ENCODE data around the gene BCR. TPM values are rescaled to one million over a fixed set of nuclear protein-coding genes. Genes with fewer than 3 reads are reported as not detected.

The BCR gene
- polyA plus RNA-seq, 1 donor from 2014 or later: 57.5 TPM

- no peaks in the 10 kb centered on the region for H3K9me3 ChIP-seq (ENCODE audit: low read length)
- no peaks in the 10 kb centered on the region for H3K79me2 ChIP-seq (replicated peaks; ENCODE audit: insufficient read depth, low read length)
- no peaks in the 10 kb centered on the region for H3K9me2 ChIP-seq (ENCODE audit: insufficient read depth, low read length)
- no peaks in the 10 kb centered on the region for H3F3A ChIP-seq (ENCODE audit: insufficient read depth, low read length, poor library complexity, severe bottlenecking)
- TF ChIP-seq TAF1 (IDR thresholded peaks at IDR 0.05; ENCODE audit: low read depth): no peak
- TF ChIP-seq POLR2AphosphoS5 (IDR thresholded peaks at IDR 0.05): no peak
- TF ChIP-seq, protein P1, sequence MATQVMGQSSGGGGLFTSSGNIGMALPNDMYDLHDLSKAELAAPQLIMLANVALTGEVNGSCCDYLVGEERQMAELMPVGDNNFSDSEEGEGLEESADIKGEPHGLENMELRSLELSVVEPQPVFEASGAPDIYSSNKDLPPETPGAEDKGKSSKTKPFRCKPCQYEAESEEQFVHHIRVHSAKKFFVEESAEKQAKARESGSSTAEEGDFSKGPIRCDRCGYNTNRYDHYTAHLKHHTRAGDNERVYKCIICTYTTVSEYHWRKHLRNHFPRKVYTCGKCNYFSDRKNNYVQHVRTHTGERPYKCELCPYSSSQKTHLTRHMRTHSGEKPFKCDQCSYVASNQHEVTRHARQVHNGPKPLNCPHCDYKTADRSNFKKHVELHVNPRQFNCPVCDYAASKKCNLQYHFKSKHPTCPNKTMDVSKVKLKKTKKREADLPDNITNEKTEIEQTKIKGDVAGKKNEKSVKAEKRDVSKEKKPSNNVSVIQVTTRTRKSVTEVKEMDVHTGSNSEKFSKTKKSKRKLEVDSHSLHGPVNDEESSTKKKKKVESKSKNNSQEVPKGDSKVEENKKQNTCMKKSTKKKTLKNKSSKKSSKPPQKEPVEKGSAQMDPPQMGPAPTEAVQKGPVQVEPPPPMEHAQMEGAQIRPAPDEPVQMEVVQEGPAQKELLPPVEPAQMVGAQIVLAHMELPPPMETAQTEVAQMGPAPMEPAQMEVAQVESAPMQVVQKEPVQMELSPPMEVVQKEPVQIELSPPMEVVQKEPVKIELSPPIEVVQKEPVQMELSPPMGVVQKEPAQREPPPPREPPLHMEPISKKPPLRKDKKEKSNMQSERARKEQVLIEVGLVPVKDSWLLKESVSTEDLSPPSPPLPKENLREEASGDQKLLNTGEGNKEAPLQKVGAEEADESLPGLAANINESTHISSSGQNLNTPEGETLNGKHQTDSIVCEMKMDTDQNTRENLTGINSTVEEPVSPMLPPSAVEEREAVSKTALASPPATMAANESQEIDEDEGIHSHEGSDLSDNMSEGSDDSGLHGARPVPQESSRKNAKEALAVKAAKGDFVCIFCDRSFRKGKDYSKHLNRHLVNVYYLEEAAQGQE (IDR thresholded peaks at IDR 0.05; ENCODE audit: borderline replicate concordance): no peak
- TF ChIP-seq EZH2 (IDR thresholded peaks at IDR 0.05; ENCODE audit: borderline replicate concordance, insufficient read depth, low read length, poor library complexity, severe bottlenecking): no peak
- TF ChIP-seq, protein P2, sequence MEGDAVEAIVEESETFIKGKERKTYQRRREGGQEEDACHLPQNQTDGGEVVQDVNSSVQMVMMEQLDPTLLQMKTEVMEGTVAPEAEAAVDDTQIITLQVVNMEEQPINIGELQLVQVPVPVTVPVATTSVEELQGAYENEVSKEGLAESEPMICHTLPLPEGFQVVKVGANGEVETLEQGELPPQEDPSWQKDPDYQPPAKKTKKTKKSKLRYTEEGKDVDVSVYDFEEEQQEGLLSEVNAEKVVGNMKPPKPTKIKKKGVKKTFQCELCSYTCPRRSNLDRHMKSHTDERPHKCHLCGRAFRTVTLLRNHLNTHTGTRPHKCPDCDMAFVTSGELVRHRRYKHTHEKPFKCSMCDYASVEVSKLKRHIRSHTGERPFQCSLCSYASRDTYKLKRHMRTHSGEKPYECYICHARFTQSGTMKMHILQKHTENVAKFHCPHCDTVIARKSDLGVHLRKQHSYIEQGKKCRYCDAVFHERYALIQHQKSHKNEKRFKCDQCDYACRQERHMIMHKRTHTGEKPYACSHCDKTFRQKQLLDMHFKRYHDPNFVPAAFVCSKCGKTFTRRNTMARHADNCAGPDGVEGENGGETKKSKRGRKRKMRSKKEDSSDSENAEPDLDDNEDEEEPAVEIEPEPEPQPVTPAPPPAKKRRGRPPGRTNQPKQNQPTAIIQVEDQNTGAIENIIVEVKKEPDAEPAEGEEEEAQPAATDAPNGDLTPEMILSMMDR (IDR thresholded peaks at IDR 0.05; ENCODE audit: poor library complexity, severe bottlenecking): no peak
- no peak for TF ChIP-seq MXI1 (conservative IDR thresholded peaks at IDR 0.05; ENCODE audit: poor library complexity, severe bottlenecking)
- TF ChIP-seq EP300 (conservative IDR thresholded peaks at IDR 0.05; ENCODE audit: poor library complexity, severe bottlenecking): no peak
- TF ChIP-seq RAD21 (conservative IDR thresholded peaks at IDR 0.05): no peak
- no peak for TF ChIP-seq SMC3 (conservative IDR thresholded peaks at IDR 0.05; ENCODE audit: poor library complexity)
- H3K27ac ChIP-seq (ENCODE audit: low read length): no peak overlapping the region
- H3K36me3 ChIP-seq (ENCODE audit: insufficient read depth, low read length): no peaks in the 10 kb centered on the region
- H3K4me3 ChIP-seq (ENCODE audit: low read length): no peak overlapping the region
- H2AFZ ChIP-seq (ENCODE audit: low read depth, low read length): no peak overlapping the region
- no peaks in the 10 kb centered on the region for H4K20me1 ChIP-seq (ENCODE audit: insufficient read depth)
- no peaks in the 10 kb centered on the region for H3K27me3 ChIP-seq (ENCODE audit: insufficient read depth, low read depth, low read length)
- H3K4me2 ChIP-seq (ENCODE audit: low read length): no peak overlapping the region
- no peak overlapping the region for H3K9ac ChIP-seq (ENCODE audit: low read length)
These were observed 171.0 kb downstream of the BCR start for GRCh38 chr22:23351321-23351720.

- Histone ChIP-seq H3K27me3 (ENCODE audit: insufficient read depth, low read depth, low read length) (no peaks in the 10 kb centered on the region), H3F3A (ENCODE audit: insufficient read depth, low read length, poor library complexity, severe bottlenecking) (no peaks in the 10 kb centered on the region), H3K4me3 (ENCODE audit: low read length) (no peak overlapping the region)
These were observed 172.7 kb downstream of the BCR start for GRCh38 chr22:23353004-23353403.

More at GRCh38 chr22:23353004-23353403, 172.7 kb downstream of the BCR start:
- TF ChIP-seq RAD21 (conservative IDR thresholded peaks at IDR 0.05) (no peak), POLR2AphosphoS5 (IDR thresholded peaks at IDR 0.05) (no peak), EZH2 (IDR thresholded peaks at IDR 0.05; ENCODE audit: borderline replicate concordance, insufficient read depth, low read length, poor library complexity, severe bottlenecking) (no peak), TAF1 (IDR thresholded peaks at IDR 0.05; ENCODE audit: low read depth) (no peak), EP300 (conservative IDR thresholded peaks at IDR 0.05; ENCODE audit: poor library complexity, severe bottlenecking) (no peak), SMC3 (conservative IDR thresholded peaks at IDR 0.05; ENCODE audit: poor library complexity) (no peak), MXI1 (conservative IDR thresholded peaks at IDR 0.05; ENCODE audit: poor library complexity, severe bottlenecking) (no peak)
- TF ChIP-seq, protein P2 (IDR thresholded peaks at IDR 0.05; ENCODE audit: poor library complexity, severe bottlenecking): no peak
- TF ChIP-seq, protein P1 (IDR thresholded peaks at IDR 0.05; ENCODE audit: borderline replicate concordance): no peak
- Histone ChIP-seq H2AFZ (ENCODE audit: low read depth, low read length) (no peak overlapping the region), H3K79me2 (replicated peaks; ENCODE audit: insufficient read depth, low read length) (no peaks in the 10 kb centered on the region), H3K9me3 (ENCODE audit: low read length) (no peaks in the 10 kb centered on the region), H4K20me1 (ENCODE audit: insufficient read depth) (no peaks in the 10 kb centered on the region), H3K9ac (ENCODE audit: low read length) (no peak overlapping the region), H3K9me2 (ENCODE audit: insufficient read depth, low read length) (no peaks in the 10 kb centered on the region), H3K4me2 (ENCODE audit: low read length) (no peak overlapping the region), H3K36me3 (ENCODE audit: insufficient read depth, low read length) (no peaks in the 10 kb centered on the region), H3K27ac (ENCODE audit: low read length) (no peak overlapping the region)
